ENCODE results near the gene STK26.
"Not testable (repeated sequence)": the region's sequence is repeated elsewhere in the genome, so short reads cannot be mapped to it uniquely, and the experiment has no call there.

Gene STK26

DNA sequence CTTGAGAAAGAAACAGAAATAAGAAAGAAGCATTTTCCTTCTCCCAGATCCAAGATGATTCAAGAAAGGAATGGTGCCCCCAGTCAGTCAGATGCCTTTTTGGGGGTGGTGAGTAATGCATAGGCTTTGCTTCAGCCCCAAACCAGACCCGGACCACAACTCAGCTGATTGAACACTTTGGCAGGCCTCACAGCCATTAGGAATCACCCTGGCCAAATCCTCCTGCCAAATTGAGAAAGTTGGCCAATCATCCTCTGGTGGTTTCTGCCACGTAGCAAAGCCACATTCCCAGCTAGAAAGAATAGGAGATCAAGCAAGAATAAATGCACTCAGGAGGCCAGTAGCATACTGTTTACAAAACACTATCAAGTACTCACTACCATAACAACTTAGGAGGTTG, 71.1 kb downstream of the STK26 start:
- no peak for DNase-seq

DNA sequence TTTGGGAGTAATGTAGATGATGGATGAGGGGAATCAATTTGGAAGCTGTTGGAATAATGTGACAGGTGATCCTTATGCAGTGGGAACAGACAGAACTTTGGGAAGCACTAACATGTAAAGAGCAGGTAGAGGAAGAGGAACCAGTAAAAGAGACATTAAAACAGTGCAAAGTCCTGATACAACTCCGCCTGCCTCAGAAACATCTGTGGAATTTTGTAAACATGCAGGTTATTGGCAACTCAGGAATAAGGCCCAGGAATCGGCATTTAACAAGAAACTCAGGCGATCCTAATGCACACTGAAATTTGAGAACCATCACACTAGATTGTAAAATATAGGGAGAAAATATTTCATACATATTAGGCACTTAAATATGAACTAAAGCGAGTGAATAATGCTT, 75.6 kb downstream of the STK26 start:
- DNase-seq: not testable (repeated sequence)

DNA sequence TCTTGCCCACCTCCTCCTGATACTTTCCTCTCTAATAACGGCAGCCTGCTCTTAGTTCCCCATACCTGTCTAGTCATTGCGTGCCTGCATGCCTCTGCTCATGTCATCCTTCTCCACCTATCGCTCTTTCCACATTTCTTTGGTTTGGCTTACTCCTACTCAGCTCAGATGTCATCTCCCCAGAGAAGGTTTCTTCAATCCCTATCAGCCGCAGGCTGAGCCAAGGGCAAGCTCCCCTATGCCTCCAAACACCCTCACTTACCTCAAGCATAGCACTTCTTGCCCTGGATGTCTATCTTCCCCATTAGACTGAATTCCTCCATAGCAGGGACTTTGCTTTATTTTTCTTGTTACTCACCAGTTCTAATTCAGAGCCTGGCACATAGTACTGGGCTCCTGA, 78.1 kb downstream of the STK26 start:
- no peak for DNase-seq

DNA sequence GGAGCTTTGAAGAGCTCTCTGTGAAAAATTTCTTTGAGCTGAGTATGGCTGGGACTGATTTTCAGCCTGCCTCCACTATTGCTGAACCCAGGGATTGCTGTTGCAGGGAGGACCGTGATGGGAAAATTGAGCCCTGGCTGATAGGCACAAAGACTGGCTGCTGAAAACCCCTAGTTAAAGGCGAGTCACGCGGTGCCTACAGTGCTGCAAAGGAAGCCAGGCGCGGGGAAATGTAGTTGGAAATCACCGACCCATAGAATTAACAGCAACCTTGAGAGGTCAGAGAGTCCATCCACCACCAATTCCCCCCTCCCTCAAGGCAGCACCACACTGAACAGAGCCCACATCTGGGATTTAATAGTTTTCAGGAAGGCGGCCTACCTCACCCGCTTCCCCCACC, 78.7 kb downstream of the STK26 start:
- no peak for DNase-seq

DNA sequence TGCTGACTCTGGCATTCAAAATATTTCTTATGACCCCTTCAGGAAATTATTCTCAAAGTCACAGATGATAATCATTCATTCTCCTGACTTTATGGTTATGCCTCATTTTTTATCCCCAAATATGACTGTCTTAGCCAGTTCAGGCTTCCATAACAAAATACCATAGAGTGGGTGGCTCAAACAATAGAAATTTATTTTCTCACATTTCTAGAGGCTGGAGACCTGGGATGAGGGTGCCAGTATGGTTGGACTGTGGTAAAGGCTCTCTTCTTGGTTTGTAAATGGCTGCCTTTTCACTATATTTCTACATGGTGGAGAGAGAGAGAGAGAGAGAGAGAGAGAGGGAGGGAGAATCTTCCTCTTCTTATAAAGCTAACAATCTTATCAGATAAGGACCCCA, 84.2 kb downstream of the STK26 start:
- DNase-seq: no peak

DNA sequence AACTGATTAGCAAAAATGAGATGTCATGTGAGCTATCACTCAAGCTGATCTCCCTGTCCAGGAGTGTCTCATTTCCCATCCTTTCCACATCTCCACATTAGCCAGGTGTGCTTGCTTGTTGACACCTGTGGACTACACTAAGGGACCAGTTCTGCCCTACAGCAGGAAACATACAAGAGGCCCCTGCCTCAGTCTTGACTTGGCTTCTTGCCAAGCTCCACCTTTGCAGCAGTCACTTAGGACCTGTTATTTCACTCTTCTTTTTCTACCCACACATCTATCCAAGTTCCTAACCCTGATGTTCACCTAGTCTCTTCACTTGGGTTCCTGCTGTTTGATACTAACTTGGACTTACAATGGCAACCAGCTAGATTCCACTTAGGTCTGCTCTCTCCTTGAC, 91.5 kb downstream of the STK26 start:
- no peak for DNase-seq

DNA sequence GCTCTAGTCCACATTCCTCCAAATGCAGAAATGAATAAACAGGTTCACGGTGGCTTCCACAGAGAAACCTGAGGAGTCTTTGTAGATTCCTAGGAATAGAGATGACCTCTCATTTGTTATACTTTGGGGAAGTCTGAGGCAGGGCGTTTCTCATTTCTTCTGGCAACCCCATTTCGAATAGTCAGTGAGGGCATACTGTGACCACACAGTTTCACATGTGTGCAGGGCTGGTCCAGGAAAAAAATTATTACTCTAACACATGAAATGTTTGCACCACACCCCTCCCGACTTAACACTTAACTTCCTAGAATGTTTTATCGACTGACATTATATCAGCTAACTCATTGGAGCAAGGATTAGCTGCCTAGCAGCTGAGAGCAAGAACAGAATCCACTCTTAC, 92.7 kb downstream of the STK26 start:
- no peak for DNase-seq

DNA sequence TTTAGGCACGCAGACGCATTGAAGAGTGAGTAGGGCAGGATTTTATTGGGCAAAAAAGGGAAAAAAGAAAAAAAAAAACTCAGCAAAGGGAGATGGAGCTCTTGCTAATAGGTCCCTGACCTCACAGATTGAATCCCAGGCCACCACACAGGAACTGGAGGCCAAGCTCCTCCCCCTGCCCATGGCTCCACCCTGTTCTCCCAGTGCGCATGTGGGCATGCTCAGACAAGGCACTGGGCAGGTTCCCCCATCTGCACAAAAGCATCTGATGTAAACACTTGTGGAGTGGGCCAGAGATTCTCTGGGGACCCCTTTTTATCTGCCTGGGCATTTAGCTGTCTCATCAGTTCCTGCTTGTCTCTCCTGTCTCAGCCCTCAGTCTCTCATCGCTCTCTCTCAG, 95.3 kb downstream of the STK26 start:
- no peak for DNase-seq

DNA sequence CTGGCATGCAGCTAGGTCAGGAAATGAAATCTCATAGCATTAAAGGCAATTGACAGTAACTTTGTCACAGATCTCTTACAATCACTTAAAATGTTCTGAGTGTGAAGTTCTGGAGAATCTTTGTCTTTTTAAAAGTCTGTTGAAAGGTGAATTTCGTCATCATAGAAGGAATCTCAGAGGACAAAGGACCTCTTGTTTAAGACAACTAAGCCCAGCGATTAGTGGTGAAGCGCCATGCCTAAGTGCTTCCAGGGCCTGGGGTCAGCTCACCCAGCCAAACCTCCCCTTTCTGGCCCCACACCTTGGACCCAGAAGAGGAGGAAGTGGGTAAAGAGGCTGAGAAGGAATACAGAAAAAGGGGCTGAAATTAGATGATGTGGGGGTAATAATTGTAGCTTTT, 96.2 kb downstream of the STK26 start:
- DNase-seq: no peak

DNA sequence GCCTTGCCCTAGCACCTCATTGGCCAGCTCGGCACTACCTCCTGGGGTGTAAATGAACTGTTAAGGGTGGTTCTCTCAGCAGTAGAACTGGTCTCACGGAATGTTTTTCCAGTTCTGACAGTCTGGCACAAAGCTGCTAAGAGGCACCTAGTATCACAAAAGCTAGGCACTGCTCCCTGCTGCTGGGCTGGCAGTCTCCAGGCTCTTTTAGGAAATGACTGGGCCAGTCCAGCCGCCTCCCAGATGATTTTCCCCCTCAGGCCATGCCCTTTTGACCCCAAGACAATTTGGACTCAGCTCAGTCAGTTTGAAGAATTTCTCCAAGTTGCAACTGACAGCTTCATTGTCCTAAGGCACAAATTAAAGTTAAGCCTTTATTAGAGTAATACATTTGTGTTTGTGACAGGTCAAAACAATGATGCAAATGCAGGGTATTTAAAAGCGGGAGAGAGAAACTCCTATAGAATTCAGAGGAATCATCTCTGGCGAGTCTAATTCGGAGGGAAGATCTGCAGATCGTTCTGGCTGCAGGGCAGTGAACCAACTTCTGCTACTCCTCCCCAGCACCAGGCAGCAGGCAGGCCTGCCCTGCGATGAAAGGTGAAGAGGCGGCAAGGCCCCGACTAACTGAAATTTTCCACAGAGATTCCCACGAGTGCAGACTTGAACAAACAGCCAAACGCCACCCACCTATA, 96.9 kb downstream of the STK26 start:
- no peak for DNase-seq

DNA sequence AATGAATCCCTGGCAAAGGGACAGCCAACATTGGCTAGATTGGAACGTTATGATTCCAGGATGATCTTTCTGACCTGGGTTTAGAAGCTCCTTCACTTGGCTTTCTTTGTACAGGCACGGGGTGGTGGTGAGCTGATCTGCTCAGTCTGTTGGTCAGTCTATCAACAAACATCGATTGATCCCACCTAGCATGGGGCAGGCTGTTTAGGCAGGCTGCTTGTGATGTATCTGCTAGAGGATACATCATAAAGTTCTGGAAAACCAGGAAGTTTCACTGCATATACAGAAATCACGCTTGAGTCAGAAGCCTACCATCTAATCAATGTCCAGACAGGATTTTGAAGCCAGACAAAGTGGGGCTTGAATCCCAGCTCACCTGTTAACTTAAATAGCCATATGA, 97.8 kb downstream of the STK26 start:
- DNase-seq: no peak
